PC-3 (cell line): ENCODE measurements around the gene GPC5. TPM values are rescaled to one million over a fixed set of nuclear protein-coding genes. Genes with fewer than 3 reads are reported as not detected.

Experiments
- ATAC-seq: fragments of 200-7000 bp; cut with Tn5 transposase; 2 replicates; pipeline ENCODE4 v1.9.1; 2020; ENCODE audit warnings: mild to moderate bottlenecking, moderate library complexity
- BruUV-seq: library from RNA; stranded (reverse); fragments of 400-500 nt; replicated peaks from 2 replicates; lab custom pipeline; 2021; lab: Mats Ljungman, UMichigan
- CTCF ChIA-PET: fragments of 300-600 bp; sonication (Branson Sonifier 250); formaldehyde crosslinking; loops from one replicate; lab custom pipeline; 2022; ENCODE audit warnings: antibody characterized with exemption; lab: Charles Lee
- POLR2A ChIA-PET: fragments of 300-600 bp; sonication (Branson Sonifier 250); formaldehyde crosslinking; loops from one replicate; lab custom pipeline; 2022; ENCODE audit warnings: antibody characterized with exemption; ENCODE audit not compliant: unreplicated experiment; lab: Charles Lee
- DNase-seq: peaks from one replicate; pipeline ENCODE4 v3.0.0-alpha.2; 2015
- H2AFZ ChIP-seq: fragments of 300-600 bp; sonication (generic); 2 replicates; pipeline ENCODE4 v1.6.0; 2016; ENCODE audit warnings: antibody characterized with exemption, low read length
- H3F3A ChIP-seq: fragments of 300-600 bp; sonication (generic); one replicate; pipeline ENCODE4 v1.6.0; 2017; ENCODE audit warnings: antibody characterized with exemption, low read length, control low read depth, mild to moderate bottlenecking; ENCODE audit not compliant: unreplicated experiment
- H3K27ac ChIP-seq: fragments of 300-600 bp; sonication (generic); 2 replicates; pipeline ENCODE4 v1.5.1; 2016; ENCODE audit warnings: mild to moderate bottlenecking, low read length
- H3K27me3 ChIP-seq: fragments of 300-600 bp; sonication (generic); 2 replicates; pipeline ENCODE4 v1.6.1; 2016; ENCODE audit warnings: low read length, mixed read lengths
- H3K36me3 ChIP-seq: fragments of 300-600 bp; sonication (generic); 2 replicates; pipeline ENCODE4 v1.6.1; 2016; ENCODE audit warnings: low read depth, mixed run types, low read length, mixed read lengths
- H3K4me1 ChIP-seq: fragments of 300-600 bp; sonication (generic); 2 replicates; pipeline ENCODE4 v1.5.1; 2016; ENCODE audit warnings: low read length; ENCODE audit not compliant: insufficient read depth
- H3K4me2 ChIP-seq: fragments of 300-600 bp; sonication (generic); 2 replicates; pipeline ENCODE4 v1.6.0; 2016; ENCODE audit warnings: low read length
- H3K4me3 ChIP-seq: fragments of 300-600 bp; sonication (generic); 2 replicates; pipeline ENCODE4 v1.5.1; 2016; ENCODE audit warnings: mild to moderate bottlenecking, low read length, mixed read lengths
- H3K79me2 ChIP-seq: fragments of 300-600 bp; sonication (generic); 2 replicates; pipeline ENCODE4 v1.6.1; 2017; ENCODE audit warnings: low read length, mixed read lengths
- H3K9ac ChIP-seq: fragments of 300-600 bp; sonication (generic); 2 replicates; pipeline ENCODE4 v1.6.0; 2016; ENCODE audit warnings: mild to moderate bottlenecking, low read length
- H3K9me2 ChIP-seq: fragments of 300-600 bp; sonication (generic); replicated peaks from 2 replicates; pipeline ENCODE4 v1.6.1; 2016; ENCODE audit warnings: mixed run types, low read length, mixed read lengths
- H3K9me3 ChIP-seq: fragments of 300-600 bp; sonication (generic); 2 replicates; pipeline ENCODE4 v1.6.1; 2016; ENCODE audit warnings: low read length, mixed read lengths
- H4K20me1 ChIP-seq: fragments of 300-600 bp; sonication (generic); 2 replicates; pipeline ENCODE4 v1.6.1; 2016; ENCODE audit warnings: low read length, mixed read lengths
- CTCF ChIP-seq: fragments of 300-600 bp; sonication (generic); conservative IDR thresholded peaks from 2 replicates; pipeline ENCODE4 v1.5.1; 2017; ENCODE audit warnings: antibody characterized with exemption, low read depth, mild to moderate bottlenecking, low read length
- EZH2 ChIP-seq: fragments of 300-600 bp; sonication (generic); IDR thresholded peaks from one replicate; pipeline ENCODE4 v1.6.1; 2017; ENCODE audit warnings: antibody characterized with exemption, mild to moderate bottlenecking, low read length; ENCODE audit not compliant: unreplicated experiment
- EZH2phosphoT487 ChIP-seq: fragments of 300-600 bp; sonication (generic); IDR thresholded peaks from 2 replicates; pipeline ENCODE4 v1.6.1; 2018; ENCODE audit warnings: mild to moderate bottlenecking, antibody characterized with exemption, low read length, borderline replicate concordance
- intact Hi-C: fragments of 100-400 bp; cut with micrococcal nuclease; formaldehyde crosslinking; loops from 2 replicates; pipeline ENCODE4 v1.9.0; 2023
- total RNA-seq: library from RNA; depleted of rRNA; stranded (reverse); fragments of >200 nt; gene quantifications from 2 replicates; pipeline ENCODE4 v1.2.3, GENCODE V29; 2014

The GPC5 gene
- total RNA-seq, 1 experiment from 2014 or later = not detected

GRCh38 chr13:92232871-92233270 lies 834.5 kb downstream of the GPC5 start:
- Histone ChIP-seq H3K4me1 (no peaks in the 10 kb centered on the region), H3K27me3 (no peaks in the 10 kb centered on the region), H3K9ac (no peak overlapping the region), H3K9me2 (no peaks in the 10 kb centered on the region), H3K79me2 (no peaks in the 10 kb centered on the region), H3K9me3 (no peaks in the 10 kb centered on the region), H3K4me2 (no peak overlapping the region), H3K27ac (no peak overlapping the region), H2AFZ (no peak overlapping the region), H3K36me3 (no peaks in the 10 kb centered on the region), H3K4me3 (no peak overlapping the region), H3F3A (no peaks in the 10 kb centered on the region), H4K20me1 (no peaks in the 10 kb centered on the region)
- ATAC-seq (no peak), DNase-seq (no peak)
- no TSS peak for BruUV-seq
- intact Hi-C loops = no loop called here
- ChIA-PET POLR2A (no interaction called here), CTCF (no interaction called here)
- TF ChIP-seq CTCF (no peak), EZH2 (no peak), EZH2phosphoT487 (no peak)

DNA sequence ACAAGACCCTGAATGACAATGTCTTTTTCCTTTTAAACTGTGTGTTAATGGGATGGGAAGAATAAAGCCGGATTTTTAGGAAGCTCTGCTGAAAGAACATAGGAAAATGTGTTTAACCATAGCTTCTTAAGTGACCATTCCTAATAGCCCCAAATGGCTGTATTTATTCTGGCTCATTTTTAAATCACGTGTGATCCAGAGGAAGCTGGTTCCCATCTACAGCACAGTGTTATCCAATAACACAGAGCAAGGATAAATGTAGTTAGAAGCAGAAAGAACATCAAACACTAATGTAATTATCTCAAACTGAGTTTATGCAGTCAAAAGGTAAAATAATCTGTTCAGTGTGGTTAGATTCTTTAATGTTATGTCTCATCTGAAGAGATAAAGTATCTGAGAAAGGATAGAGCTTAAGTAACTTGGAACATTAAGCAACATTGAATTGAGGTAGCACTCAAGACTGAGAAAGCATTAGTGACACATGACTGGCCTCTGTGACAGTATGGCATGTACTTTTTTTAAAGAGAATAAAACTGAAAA lies 853.3 kb downstream of the GPC5 start:
- Histone ChIP-seq H4K20me1 (no peaks in the 10 kb centered on the region), H3K9me3 (no peaks in the 10 kb centered on the region), H2AFZ (no peak overlapping the region), H3K4me3 (no peak overlapping the region), H3K36me3 (no peaks in the 10 kb centered on the region), H3K27me3 (no peaks in the 10 kb centered on the region), H3K9ac (no peak overlapping the region), H3K27ac (no peak overlapping the region), H3K79me2 (no peaks in the 10 kb centered on the region), H3F3A (no peaks in the 10 kb centered on the region), H3K4me2 (no peak overlapping the region), H3K4me1 (no peaks in the 10 kb centered on the region), H3K9me2 (no peaks in the 10 kb centered on the region)
- intact Hi-C loops = no loop called here
- no TSS peak for BruUV-seq
- POLR2A ChIA-PET = interaction anchor here (0.5 kb wide), 1 partner anchor 135 kb away, joined by 4 read pairs; no protein-coding TSS in a partner anchor
- TF ChIP-seq CTCF = no peak
- TF ChIP-seq EZH2 = no peak
- no peak for TF ChIP-seq EZH2phosphoT487
- ATAC-seq = no peak
- CTCF ChIA-PET = interaction anchor here (0.5 kb wide), 1 partner anchor 321 kb away, joined by 4 read pairs; no protein-coding TSS in a partner anchor
- DNase-seq = no peak

GRCh38 chr13:92255526-92255925 lies 857.1 kb downstream of the GPC5 start:
- intact Hi-C loops = no loop called here
- BruUV-seq = no TSS peak
- no peaks in the 10 kb centered on the region for H3F3A ChIP-seq
- ChIA-PET POLR2A (no interaction called here), CTCF (no interaction called here)
- no peaks in the 10 kb centered on the region for H3K4me1 ChIP-seq
- H3K4me2 ChIP-seq = no peak overlapping the region
- no peaks in the 10 kb centered on the region for H3K27me3 ChIP-seq
- no peaks in the 10 kb centered on the region for H3K9me3 ChIP-seq
- H3K9me2 ChIP-seq = no peaks in the 10 kb centered on the region
- no peaks in the 10 kb centered on the region for H3K36me3 ChIP-seq
- no peak overlapping the region for H3K4me3 ChIP-seq
- H3K79me2 ChIP-seq = no peaks in the 10 kb centered on the region
- no peak overlapping the region for H3K9ac ChIP-seq
- DNase-seq = no peak
- H2AFZ ChIP-seq = no peak overlapping the region
- ATAC-seq = no peak
- TF ChIP-seq EZH2phosphoT487 = no peak
- TF ChIP-seq EZH2 = no peak
- H4K20me1 ChIP-seq = no peaks in the 10 kb centered on the region
- no peak overlapping the region for H3K27ac ChIP-seq
